HG02938 (cell line): ENCODE data around the gene BORCS8.

Experiments used
- ATAC-seq: cut with Tn5 transposase; IDR thresholded peaks from one replicate; pipeline ENCODE4 v1.9.1; 2021; ENCODE audit warnings: mild to moderate bottlenecking, moderate library complexity; ENCODE audit not compliant: unreplicated experiment

Gene BORCS8

DNA sequence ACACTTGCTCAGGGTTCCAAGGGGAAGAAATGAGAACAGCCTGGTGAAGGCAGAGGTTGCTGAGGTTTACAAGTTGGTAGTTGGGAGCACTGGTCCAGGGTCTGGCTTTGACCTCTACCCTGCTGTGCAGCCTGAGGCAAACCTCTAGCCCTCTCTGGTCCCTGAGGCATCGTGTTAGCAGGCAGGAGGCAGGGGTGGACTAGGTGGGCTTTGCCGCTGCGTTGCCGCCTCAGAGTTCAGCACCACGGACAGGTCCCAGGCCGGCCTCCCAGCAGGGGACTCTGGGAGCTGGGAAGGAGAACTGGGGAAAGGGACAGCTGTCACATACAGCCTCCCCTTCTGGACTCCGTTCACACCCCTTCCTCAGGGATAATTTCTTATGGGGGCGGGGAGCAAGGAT lies 22.9 kb upstream of the BORCS8 start:
- no peak for ATAC-seq

DNA sequence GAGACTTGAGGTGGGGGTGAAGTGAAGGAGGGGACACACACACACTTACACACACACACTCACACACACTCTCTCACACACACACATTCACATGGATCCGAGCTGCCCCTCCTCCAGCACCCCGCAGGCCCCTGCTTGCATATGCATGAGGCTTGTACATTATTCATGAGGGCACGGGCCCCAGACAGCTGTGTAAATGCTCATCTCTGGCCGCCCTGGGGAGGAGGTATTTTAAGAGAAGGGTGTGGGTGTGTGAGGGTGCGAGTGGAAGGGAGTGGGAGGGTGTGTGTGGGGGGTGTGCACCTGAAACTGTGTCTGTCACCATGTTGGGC lies 22.2 kb upstream of the BORCS8 start:
- no peak for ATAC-seq

DNA sequence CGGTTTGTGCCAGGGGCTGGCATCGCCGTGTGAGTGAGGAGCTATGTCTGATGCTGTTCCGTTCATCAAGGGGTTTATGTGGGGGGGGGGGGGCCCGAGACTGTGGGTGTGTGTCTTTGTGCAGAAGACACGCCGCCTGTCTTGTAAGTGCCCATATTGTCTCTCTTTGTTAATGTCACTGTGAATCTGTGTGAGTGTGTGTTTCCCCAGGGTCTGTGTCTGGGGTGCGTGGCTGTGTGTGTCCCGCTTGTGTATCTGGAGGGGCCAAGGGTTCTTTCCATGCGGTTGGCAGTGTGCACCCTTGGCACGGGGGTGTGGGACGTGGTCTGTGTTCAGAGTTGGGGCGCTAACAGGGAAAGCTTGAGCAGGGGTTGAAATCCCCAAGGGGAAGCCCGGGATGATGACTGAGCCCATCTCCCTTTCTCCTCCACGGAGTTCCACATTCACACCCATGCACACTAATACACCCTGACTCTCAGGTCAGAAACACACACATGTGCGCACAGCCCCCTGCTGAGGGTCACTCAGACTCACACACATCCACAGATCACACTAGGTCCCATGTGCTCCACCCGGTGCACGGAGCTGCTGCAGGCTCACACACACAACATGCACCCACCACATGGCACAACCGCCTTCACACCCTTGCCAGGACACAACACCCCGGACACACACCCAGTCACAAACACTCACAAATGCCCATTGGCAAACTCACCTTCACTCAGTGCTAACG lies 21.6 kb upstream of the BORCS8 start:
- ATAC-seq = no peak

DNA sequence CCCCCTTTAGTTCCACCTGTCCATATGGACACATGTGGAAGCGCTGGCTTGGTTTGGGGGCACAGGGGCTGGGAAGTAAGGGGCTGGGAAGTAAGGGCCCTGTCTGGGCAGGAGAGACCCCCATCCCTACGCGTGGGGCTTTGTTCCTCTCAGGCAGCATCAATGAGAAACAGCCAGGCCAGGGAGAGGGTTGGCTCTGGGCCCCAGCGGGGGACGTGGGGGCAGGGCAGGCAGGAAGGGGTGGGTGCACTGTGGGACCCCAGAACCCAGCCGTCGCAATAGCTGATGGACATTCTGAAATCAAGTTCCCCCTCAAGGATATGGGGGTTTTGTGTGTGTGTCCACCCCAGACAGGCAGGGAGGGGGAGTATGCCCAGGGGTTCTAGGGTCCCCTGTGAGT lies 21.0 kb upstream of the BORCS8 start:
- ATAC-seq = no peak

DNA sequence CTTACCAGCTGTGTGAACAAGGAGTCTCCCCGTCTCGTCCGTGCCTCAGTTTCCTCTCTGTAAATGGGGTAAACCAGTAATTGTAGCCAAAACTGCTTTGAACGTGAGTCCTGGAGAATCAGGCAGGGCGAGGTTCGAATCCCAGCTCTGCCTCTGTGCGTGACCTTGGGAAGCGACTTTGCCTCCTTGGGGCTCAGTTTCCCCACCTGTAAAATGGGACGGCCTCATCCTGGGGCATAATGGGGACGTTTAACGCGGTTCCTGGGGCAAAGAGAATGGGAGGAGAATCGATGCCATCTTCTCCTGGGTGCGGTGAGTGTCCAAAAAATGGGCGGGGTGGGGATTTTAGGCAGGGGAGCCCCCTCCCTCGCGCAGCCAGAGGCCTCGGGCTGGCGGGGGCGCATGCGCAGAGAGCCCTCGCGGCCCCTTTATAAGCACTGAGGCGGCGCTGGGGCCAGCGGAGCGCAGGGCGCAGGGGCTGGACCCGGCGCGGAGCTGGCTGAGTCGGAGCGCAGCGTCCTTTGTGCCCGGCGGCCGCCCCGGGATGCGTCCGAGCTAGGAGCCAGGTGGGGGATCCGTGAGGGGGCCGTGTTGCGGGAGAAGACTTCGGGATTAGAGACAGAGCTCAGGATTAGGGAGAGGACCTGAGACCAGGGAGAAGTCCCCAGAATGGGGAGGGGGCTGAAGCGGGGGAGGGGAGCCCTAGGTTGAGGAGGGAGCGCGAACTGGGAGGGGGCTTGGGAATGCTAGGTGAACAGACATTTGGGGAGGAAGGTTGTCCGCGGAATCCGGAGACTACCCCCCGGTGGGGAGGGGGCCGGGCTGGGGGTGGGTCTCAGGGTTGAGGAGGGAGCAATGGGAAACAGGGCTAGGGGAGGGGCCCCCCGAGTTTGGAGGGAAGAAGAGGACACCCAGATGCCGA lies 19.8 kb upstream of the BORCS8 start, which contains the start of gene NCAN:
NCAN (plus strand) TSS at position 460 of the 922 bp plus-strand sequence. CDS start 4,996 bp downstream, outside the sequence.
- no peak for ATAC-seq

DNA sequence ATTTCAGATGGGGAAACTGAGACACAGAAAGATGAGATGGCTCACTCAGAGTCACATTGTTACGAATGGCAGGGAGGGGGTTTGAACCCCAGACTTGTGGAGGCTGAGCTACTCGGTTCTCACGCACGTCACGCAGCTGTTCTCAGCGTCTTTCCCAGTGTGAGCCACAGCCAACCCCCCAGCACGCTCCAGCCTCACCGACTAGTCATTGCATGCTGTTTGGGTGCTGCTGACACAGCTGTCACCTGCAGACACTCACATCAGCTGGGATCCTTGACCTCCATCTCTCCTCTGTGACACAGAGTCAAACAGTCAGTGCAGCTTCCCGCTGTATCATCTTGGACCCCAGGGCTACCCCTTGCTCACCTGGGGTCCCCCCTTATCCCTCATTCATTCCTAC lies 17.4 kb upstream of the BORCS8 start:
- ATAC-seq = no peak

DNA sequence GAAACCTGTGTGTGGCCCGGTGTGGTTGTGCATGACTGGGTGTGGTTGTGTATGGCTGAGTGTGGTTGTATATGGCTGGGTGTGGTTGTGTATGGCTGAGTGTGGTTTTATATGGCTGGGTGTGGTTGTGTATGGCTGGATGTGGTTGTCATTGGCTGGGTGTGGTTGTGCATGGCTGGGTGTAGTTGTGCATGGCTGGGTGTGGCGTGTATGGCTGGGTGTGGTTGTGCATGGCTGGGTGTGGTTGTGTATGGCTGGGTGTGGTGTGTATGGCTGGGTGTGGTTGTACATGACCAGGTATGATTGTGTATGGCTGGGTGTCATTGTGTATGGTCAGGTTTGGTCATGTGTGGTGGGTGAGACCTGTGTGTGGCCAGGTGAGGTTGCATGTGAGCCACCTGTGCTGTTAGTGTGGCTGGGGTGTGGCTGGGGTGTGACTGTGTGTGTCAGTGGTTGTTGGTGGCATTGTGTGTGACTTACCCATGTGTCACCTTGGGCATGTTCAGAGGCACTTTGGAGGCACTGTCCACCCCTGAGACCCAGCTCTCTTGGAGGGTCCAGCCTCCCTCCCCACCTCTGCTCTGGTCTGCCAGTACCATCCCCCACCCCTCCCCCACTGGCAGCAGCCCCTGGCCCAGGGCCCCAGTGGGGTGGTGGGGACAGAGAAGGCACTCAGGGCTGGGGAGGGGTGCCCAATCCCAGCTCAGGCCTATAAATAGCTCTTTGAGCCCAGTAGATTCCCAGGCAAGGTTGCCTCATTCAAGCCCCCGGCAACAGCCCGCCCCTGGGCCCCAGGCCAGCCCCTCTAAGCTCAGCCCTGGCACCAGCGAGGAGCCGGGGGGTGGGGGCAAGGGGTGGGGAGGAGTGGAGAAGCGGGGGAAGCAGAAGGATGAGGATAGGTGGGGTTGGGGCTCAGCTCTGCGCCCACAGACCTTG lies 16.0 kb upstream of the BORCS8 start:
- no peak for ATAC-seq

DNA sequence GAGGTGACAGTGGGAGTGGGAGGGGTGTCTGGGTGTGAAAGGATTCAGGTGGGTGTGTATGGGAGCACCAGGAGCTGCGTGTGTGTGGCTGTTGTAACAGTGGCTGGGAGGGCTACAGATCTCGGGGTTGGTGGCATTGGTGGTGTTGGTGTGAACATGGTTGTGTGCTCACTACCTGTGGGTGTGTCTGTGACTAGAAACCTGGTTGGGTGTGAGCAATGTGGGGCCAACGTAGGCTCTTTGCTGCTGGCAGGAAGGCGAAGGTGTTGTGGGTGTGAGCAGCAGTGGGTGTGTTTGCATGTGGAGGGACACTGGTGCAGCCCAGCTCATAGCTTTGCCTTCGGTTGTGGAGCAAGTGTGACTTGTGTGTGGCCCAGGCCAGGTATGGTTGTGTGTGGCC lies 15.0 kb upstream of the BORCS8 start:
- no peak for ATAC-seq

DNA sequence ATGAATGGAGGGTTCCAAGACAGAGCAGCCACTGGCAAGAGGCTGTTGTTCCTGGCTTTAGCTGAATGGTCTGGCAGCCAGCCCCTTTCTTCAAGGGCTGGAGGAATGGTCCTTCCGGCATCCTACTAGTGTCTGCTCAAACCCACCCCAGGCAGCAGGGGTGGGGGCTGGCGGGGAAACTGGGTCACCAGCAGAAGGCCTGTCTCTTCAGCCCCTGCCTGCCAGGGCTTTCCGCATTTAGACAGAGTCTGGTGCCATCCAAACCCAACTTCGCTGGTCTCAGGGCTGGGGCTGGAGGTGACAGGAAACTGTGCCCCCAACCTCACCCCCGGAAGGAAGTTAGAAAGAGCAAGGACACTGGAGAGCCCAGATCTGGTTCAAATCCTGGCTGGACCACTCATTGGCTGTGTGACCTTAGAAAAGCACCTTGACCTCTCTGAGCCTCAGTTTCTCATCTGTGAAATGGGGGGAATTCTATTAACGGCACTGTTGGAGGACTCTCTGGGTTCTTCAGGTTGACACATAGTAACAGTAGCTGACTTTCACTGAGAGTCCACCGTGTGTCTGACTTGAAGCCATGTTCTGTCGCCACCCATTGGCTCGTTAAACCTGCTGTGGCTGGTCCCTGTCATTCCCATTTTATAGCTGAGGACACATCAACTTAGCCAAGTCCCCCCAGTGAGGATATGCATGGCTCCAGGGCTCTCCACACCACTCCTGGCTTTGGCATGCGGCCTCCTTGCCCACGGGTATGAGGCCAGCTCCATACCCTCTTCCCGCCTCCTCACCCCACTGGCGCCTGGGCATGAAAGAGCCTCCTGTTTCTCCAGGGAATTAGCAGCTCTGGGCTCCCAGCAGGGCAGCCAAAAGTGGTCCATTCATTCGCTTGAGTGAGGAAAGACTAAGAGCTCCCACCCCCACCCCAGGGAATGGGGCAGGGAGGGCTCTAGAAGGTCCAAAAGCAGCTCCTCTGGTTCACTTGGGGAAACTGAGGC lies 13.8 kb upstream of the BORCS8 start:
- ATAC-seq = no peak

DNA sequence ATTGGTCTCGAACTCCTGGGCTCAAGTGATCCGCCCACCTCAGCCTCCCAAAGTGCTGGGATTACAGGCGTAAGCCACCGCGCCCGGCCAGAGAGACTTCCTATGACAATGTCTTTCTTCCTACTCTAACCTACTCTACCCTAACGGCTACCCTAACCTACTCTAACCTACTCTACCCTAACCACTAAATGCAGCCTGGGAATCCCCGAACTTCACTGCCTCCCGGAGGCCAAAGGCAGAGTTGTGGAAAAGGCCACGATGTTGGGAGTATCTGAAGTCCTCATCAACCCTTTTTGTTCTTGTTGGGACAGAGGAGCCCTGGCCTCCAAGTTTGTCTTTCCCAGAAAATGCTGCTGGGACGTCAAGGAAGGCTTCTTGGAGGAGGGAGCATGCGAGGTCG lies 12.2 kb upstream of the BORCS8 start:
- ATAC-seq = no peak

DNA sequence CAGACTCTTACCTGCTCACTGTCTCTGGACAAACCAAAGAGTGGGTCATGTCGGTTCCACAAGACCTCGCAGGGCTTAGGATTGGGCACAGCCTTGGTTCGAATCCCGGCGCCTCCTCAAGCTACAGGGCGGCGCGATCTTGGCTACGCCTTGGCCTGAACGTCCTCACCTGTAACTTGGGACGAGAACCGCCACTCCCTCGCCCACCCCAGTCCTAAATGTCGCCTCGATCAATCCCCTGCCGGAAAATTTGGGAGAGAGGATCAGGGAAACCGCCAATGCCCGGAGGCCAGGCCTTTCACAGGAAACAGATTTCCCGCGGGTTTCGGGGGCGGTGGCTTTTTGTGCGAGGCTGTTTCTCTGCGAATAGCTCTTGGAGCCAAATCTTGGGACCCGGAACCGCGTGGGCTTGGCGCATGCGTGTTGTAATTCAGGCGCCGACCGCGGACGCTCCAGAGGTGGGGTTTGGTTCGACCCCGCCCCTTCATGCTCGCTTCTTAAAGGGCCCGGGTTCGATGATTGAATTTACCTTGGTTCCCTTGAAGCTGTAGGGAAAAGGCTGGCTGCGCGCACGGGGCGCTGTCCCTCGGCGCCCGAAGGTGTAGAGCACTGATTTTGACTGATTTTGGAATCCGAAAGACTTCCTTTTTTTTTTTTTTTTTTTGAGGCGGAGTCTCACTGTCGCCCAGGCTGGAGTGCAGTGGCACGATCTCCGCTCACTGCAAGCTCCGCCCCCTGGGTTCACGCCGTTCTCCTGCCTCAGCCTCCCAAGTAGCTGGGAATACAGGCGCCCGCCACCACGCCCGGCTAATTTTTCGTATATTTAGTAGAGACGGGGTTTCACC lies 11.3 kb upstream of the BORCS8 start, which contains the start of gene NR2C2AP:
NR2C2AP (minus strand) TSS at position 403 of the 845 bp plus-strand sequence; CDS start at position 49, 354 bp downstream.
- ATAC-seq = peak; percentile 63

DNA sequence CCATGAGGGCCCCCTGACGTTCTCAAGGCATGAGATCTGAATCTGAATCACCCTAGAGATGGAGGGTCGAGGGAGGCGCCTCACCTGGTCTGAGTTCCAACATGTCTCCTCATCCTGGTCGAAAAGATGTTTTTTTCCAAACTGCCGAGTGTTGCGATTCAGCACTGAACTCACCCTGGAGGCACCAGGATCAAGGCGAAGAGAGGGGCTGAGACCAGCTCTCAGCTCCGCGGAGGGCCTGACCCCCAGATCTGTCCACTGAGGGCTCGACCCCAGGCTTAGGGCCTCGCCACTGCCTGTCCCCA lies 10.7 kb upstream of the BORCS8 start:
- no peak for ATAC-seq

DNA sequence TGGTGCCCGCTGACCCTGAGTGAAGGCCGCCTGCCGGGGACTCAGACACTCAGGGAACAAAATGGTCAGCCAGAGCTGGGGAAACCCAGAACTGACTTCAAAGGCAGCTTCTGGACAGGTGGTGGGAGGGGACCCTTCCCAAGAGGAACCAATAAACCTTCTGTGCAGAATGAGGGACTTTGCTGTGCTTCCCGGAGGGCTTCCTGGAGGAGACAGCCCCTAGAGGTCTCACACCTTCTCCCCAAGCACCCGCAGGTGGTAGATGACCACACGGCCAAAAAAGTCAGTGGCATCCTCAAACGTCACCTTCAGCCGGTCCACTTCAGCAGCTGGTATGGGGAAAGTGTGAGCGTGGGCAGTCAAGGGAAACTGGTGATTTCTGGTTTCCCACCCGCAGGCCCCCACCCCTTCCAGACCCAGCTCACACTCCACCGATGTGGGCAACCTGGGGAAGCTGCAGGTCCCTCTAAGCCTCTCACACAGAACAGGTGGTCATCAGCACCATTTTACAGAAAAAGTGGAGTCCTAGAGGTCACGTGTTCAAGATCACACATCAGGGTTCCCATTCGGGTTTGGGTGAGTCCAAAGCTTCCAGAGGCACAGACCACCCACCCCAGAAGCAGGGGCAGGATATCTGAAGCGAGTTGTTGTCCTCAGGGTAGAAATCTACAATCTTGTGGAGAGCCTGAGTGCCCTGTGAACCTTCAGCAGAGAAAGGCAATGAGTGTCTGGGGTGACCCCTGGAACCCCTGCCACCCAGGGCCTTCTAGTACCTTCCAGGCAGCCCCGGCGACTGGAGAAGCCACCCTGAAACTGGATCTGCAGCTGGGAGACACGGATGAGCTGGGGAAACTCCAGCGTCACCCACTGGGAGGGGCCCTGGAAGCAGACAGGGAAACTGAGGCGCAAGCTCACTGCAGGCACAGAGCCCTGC lies 10.0 kb upstream of the BORCS8 start:
- no peak for ATAC-seq

DNA sequence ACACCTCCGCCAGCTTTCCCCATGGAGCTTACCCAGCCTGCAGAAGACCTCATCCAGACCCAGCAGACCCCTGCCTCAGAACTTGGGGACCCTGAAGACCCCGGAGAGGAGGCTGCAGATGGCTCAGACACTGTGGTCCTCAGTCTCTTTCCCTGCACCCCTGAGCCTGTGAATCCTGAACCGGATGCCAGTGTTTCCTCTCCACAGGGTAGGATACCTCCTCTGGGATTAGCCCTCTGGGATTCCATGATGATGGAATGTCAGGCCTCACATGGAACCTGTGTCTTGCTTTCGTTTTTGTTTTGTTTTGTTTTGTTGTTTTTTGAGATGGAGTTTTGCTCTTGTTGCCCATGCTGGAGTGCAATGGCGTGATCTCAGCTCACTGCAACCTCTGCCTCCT lies 2.0 kb upstream of the BORCS8 start:
- no peak for ATAC-seq

DNA sequence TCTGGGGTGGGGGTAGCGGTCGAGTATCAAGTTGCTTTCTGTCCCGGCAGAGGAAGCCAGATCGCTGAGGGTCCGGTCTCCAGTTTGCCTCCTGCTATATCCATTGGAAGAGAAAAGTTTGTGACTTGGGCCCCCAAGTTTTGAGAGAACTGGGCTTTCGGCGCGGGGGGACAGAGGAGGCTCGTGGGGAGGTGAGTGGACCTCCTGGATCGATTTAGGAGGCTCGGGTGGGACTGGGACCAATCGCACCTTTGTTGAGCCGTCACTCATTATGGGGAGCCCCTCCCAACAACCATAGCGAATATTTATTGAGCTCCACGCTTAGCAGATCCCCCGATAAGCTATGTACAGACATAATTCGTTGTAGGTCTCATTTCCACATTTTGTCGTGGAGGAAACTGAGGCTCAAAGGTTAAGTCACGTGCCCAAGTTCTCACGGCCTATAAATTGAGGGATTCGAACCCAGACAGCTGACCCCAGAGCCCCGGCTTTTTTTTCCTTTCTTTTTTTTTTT lies 1.0 kb upstream of the BORCS8 start:
- ATAC-seq = no peak

DNA sequence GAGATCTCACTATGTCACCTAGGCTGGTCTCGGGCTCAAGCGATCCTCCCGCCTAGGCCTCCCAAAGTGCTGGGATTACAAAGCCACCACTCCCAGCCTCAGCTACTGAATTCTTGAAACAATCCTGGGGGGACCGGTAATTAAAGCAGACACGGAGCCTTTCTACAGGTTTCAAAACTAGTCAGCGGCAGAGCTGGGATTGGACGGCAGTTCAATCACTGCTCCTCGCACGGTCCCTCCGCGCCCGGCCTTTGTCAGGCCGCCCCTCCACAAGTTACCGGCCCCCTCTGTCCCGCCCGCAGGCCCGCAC lies 229 bp downstream of the BORCS8 start:
- no peak for ATAC-seq

DNA sequence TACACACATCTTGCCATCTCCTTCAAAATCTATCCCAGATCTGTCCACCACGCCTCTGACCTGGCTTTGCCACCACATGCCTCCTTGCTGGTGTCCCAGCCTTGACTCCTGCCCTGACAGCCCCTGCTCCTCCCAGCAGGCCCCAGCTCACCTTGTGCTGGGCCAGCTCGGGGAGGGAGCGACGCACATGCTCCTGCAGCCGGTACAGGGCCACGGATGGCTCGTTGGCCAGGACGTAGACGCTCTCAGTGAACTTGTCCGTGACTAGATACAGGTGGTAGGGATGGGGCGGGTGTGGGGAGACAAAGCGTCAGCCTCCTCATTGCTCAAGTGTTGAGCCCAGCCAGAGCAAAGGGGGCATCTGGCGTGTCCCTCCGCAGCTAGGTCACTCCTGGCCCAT lies 5.2 kb downstream of the BORCS8 start:
- ATAC-seq = no peak
